GM23338 (cell line): ENCODE results near the gene KIF3B. TPM values are rescaled to one million over a fixed set of nuclear protein-coding genes. Genes with fewer than 3 reads are reported as not detected.

Experiments used
- ATAC-seq: fragments of 200-7000 bp; cut with Tn5 transposase; 3 replicates; pipeline ENCODE4 v1.9.1; 2020
- DNase-seq: peaks from one replicate; pipeline ENCODE4 v3.0.0-alpha.2; 2015; ENCODE audit warnings: low spot score
- H2AFZ ChIP-seq: fragments of 200-600 bp; sonication (generic); 2 replicates; pipeline ENCODE4 v1.8.0; 2016; ENCODE audit warnings: antibody characterized with exemption, mild to moderate bottlenecking, moderate library complexity
- H3F3A ChIP-seq: fragments of 200-600 bp; sonication (generic); replicated peaks from 2 replicates; pipeline ENCODE4 v1.8.0; 2017; ENCODE audit warnings: antibody characterized with exemption, mixed run types, low read depth
- H3K27ac ChIP-seq: fragments of 200-600 bp; sonication (generic); 2 replicates; pipeline ENCODE4 v1.6.1; 2016; ENCODE audit warnings: low read depth
- H3K27me3 ChIP-seq: fragments of 200-600 bp; sonication (generic); 2 replicates; pipeline ENCODE4 v1.8.0; 2016; ENCODE audit warnings: mild to moderate bottlenecking, mixed run types, moderate library complexity; ENCODE audit not compliant: insufficient read depth
- H3K36me3 ChIP-seq: fragments of 200-600 bp; sonication (generic); 2 replicates; pipeline ENCODE4 v1.8.0; 2016; ENCODE audit warnings: mild to moderate bottlenecking; ENCODE audit not compliant: insufficient read depth
- H3K4me1 ChIP-seq: fragments of 200-600 bp; sonication (generic); 2 replicates; pipeline ENCODE4 v1.8.0; 2016; ENCODE audit warnings: mild to moderate bottlenecking, moderate library complexity; ENCODE audit not compliant: insufficient read depth
- H3K4me2 ChIP-seq: fragments of 200-600 bp; sonication (generic); 2 replicates; pipeline ENCODE4 v1.7.1; 2017; ENCODE audit warnings: mixed run types
- H3K4me3 ChIP-seq: fragments of 200-600 bp; sonication (generic); 2 replicates; pipeline ENCODE4 v1.6.1; 2016; ENCODE audit warnings: mixed run types
- H3K79me2 ChIP-seq: fragments of 200-600 bp; sonication (generic); replicated peaks from 2 replicates; pipeline ENCODE4 v1.8.0; 2017; ENCODE audit warnings: mild to moderate bottlenecking; ENCODE audit not compliant: insufficient read depth
- H3K9me2 ChIP-seq: fragments of 200-600 bp; sonication (generic); 2 replicates; pipeline ENCODE4 v1.8.0; 2017; ENCODE audit not compliant: insufficient read depth
- H4K20me1 ChIP-seq: fragments of 200-600 bp; sonication (generic); replicated peaks from 2 replicates; pipeline ENCODE4 v1.8.0; 2017; ENCODE audit warnings: mild to moderate bottlenecking; ENCODE audit not compliant: insufficient read depth
- H3K27ac Mint-ChIP-seq: 2 replicates; pipeline ENCODE4 v1.8.0; 2020; ENCODE audit warnings: inconsistent platforms, mild to moderate bottlenecking, moderate library complexity, mixed read lengths
- H3K27me3 Mint-ChIP-seq: 3 replicates; pipeline ENCODE4 v1.8.0; 2022; ENCODE audit warnings: low read depth, mild to moderate bottlenecking, moderate library complexity, mixed read lengths, inconsistent platforms; ENCODE audit not compliant: insufficient read depth, poor library complexity
- H3K36me3 Mint-ChIP-seq: 3 replicates; pipeline ENCODE4 v1.8.0; 2021; ENCODE audit warnings: low read depth, mild to moderate bottlenecking, inconsistent platforms, moderate library complexity, mixed read lengths
- H3K4me1 Mint-ChIP-seq: 3 replicates; pipeline ENCODE4 v1.8.0; 2020; ENCODE audit warnings: mild to moderate bottlenecking, inconsistent platforms, mixed read lengths
- H3K4me3 Mint-ChIP-seq: 3 replicates; pipeline ENCODE4 v1.8.0; 2021; ENCODE audit warnings: moderate library complexity, mild to moderate bottlenecking, inconsistent platforms, mixed read lengths
- H3K9me3 Mint-ChIP-seq: 3 replicates; pipeline ENCODE4 v1.8.0; 2020; ENCODE audit warnings: moderate library complexity, mild to moderate bottlenecking, inconsistent platforms, mixed read lengths
- CREB1 ChIP-seq: fragments of 250-450 bp; sonication (Bioruptor Pico); IDR thresholded peaks from 2 replicates; pipeline ENCODE4 v1.5.0; 2020; ENCODE audit warnings: low read depth, mild to moderate bottlenecking, moderate library complexity
- EZH2 ChIP-seq: fragments of 200-600 bp; sonication (generic); IDR thresholded peaks from one replicate; pipeline ENCODE4 v1.8.0; 2017; ENCODE audit warnings: antibody characterized with exemption, mild to moderate bottlenecking, low read depth; ENCODE audit not compliant: unreplicated experiment
- EZH2phosphoT487 ChIP-seq: fragments of 200-600 bp; sonication (generic); IDR thresholded peaks from one replicate; pipeline ENCODE4 v1.8.1; 2018; ENCODE audit warnings: antibody characterized with exemption; ENCODE audit not compliant: unreplicated experiment
- JUNB ChIP-seq: IDR thresholded peaks from one replicate; pipeline ENCODE4 v1.6.1; 2016; ENCODE audit warnings: antibody characterized with exemption; ENCODE audit not compliant: unreplicated experiment
- NANOG ChIP-seq: IDR thresholded peaks from 2 replicates; pipeline ENCODE4 v1.6.1; 2016; ENCODE audit warnings: antibody characterized with exemption, borderline replicate concordance
- POLR2AphosphoS5 ChIP-seq: IDR thresholded peaks from 2 replicates; pipeline ENCODE4 v1.6.1; 2016; ENCODE audit warnings: antibody characterized with exemption, low read depth
- STAT1 ChIP-seq: IDR thresholded peaks from one replicate; pipeline ENCODE4 v1.6.1; 2016; ENCODE audit warnings: antibody characterized with exemption; ENCODE audit not compliant: unreplicated experiment
- ZNF114 ChIP-seq: fragments of 250-450 bp; sonication (Bioruptor Pico); IDR thresholded peaks from 2 replicates; pipeline ENCODE4 v1.5.0; 2020; ENCODE audit warnings: mild to moderate bottlenecking, moderate library complexity
- ZNF331 ChIP-seq: fragments of 250-450 bp; sonication (Bioruptor Pico); IDR thresholded peaks from 2 replicates; pipeline ENCODE4 v1.5.0; 2020; ENCODE audit warnings: low read depth, mild to moderate bottlenecking, moderate library complexity
- long read RNA-seq: library from polyadenylated mRNA; unstranded; transcript quantifications from one replicate; pipeline ENCODE4 v2.0.0, GENCODE V29; 2020; ENCODE audit not compliant: unreplicated experiment
- polyA plus RNA-seq: library from polyadenylated mRNA; unstranded; fragments of >200 nt; fragmentation: Nextera tagmentation; extraction: Ambion mirVana; gene quantifications from 2 replicates; pipeline ENCODE4 v1.2.1, GENCODE V29; 2016
- total RNA-seq: library from RNA; depleted of rRNA; stranded (reverse); fragments of >200 nt; shearing (Covaris generic); gene quantifications from 2 replicates; pipeline ENCODE4 v1.2.3, GENCODE V29; 2014; rRNA removed
- TF ChIP-seq, protein P1 (sequence below): fragments of 250-450 bp; sonication (Bioruptor Pico); IDR thresholded peaks from 2 replicates; pipeline ENCODE4 v1.5.0; 2020; ENCODE audit warnings: mild to moderate bottlenecking, moderate library complexity
- TF ChIP-seq, protein P2 (sequence below), 2 experiments: fragments of 200-600 bp in 1 of 2; sonication (generic) in 1 of 2; conservative IDR thresholded peaks; 2 replicates each; pipeline versions ENCODE4 v1.5.1 to v1.6.1; 2016 to 2017; ENCODE audit warnings: antibody characterized with exemption in 2 of 2, low read depth in 2 of 2, mild to moderate bottlenecking in 2 of 2, moderate library complexity in 1 of 2
- TF ChIP-seq, protein P3 (sequence below): IDR thresholded peaks from one replicate; pipeline ENCODE4 v1.6.1; 2018; ENCODE audit warnings: antibody characterized with exemption; ENCODE audit not compliant: unreplicated experiment
- TF ChIP-seq, protein P4 (sequence below): IDR thresholded peaks from 2 replicates; pipeline ENCODE4 v1.6.1; 2016; ENCODE audit warnings: antibody characterized with exemption

KIF3B gene
- total RNA-seq (22.8 and 23.6 TPM in 2 replicates), polyA plus RNA-seq (6.1 TPM in 2 replicates)
- long read RNA-seq, partial matches to known transcripts = 0 of 1 reads
- long read RNA-seq, other reads (novel, unspliced or antisense) = 1 of 1 reads

DNA sequence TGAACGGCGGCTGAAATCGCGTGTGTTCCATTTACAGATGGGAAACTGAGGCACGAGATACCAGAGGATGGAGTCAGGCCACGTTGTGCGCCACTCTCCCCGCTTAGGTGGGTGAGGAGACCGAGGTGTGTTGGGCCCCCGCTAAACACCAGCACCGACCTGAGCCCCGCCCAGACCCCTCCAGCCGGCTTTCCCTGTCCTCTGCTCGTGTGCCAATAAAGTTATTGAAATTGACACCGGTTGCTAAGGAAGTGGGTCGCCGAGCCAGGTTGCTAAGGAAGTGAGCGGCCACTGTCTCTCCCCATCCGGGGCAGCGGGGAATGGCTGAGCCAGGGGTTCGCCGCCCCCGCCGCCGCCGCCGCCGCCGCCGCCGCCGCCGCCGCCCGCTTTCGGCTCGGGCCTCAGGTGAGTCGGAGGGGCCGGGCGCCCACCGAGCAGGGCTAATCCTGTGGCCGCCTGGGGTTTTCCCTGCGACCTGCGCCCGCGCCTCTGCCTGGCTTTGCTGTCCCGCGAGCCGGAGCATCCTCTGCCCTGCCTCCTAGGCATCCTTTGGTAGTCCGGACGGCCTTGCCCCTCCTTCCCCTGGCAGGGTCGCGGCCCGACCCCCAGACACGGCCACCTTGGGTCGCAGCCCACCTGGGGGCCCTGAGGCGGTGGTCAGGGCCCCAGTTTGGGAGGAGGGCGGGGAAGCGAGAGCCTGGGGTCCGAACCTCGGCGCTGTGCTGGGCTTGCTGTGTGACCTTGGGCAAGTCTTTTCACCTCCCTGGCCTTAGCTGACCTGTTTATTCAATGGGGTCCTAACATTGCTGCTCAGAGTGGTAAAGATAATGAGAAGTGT is at the start of gene KIF3B:
KIF3B (plus strand) TSS at position 291 of the 838 bp plus-strand sequence. CDS start 32,127 bp downstream, outside the sequence.
- Histone ChIP-seq H3K27ac (peak within 1 kb of the TSS; percentile 16; the same call in 1 of the 2 replicates), H3K4me3 (peak within 1 kb of the TSS; percentile 100), H3K27me3 (no peaks in the 10 kb centered on the region), H2AFZ (peak within 1 kb of the TSS; percentile 100), H3K36me3 (no peaks in the 10 kb centered on the region), H3K4me2 (peak within 1 kb of the TSS; percentile 99), H3K4me1 (peaks cover 6% of the 10 kb centered on the region), H3K9me2 (no peaks in the 10 kb centered on the region), H3F3A (peaks cover 3% of the 10 kb centered on the region; the same call in 1 of the 2 replicates), H3K79me2 (peaks cover 33% of the 10 kb centered on the region), H4K20me1 (peaks cover 22% of the 10 kb centered on the region; the same call in 1 of the 2 replicates)
- Mint-ChIP-seq H3K4me1 (peaks cover 5% of the 10 kb centered on the region; the same call in 2 of the 3 replicates), H3K4me3 (peak within 1 kb of the TSS; percentile 86), H3K27me3 (peaks cover 4% of the 10 kb centered on the region), H3K36me3 (no peaks in the 10 kb centered on the region), H3K27ac (no peak within 1 kb of the TSS), H3K9me3 (no peaks in the 10 kb centered on the region)
- TF ChIP-seq ZNF331 (CRISPR knock-in tag) (no peak), ZNF114 (CRISPR knock-in tag) (no peak), JUNB (no peak), POLR2AphosphoS5 (peak; percentile 59), STAT1 (no peak), CREB1 (CRISPR knock-in tag) (no peak), EZH2phosphoT487 (no peak), NANOG (no peak), EZH2 (no peak)
- TF ChIP-seq, protein P1, sequence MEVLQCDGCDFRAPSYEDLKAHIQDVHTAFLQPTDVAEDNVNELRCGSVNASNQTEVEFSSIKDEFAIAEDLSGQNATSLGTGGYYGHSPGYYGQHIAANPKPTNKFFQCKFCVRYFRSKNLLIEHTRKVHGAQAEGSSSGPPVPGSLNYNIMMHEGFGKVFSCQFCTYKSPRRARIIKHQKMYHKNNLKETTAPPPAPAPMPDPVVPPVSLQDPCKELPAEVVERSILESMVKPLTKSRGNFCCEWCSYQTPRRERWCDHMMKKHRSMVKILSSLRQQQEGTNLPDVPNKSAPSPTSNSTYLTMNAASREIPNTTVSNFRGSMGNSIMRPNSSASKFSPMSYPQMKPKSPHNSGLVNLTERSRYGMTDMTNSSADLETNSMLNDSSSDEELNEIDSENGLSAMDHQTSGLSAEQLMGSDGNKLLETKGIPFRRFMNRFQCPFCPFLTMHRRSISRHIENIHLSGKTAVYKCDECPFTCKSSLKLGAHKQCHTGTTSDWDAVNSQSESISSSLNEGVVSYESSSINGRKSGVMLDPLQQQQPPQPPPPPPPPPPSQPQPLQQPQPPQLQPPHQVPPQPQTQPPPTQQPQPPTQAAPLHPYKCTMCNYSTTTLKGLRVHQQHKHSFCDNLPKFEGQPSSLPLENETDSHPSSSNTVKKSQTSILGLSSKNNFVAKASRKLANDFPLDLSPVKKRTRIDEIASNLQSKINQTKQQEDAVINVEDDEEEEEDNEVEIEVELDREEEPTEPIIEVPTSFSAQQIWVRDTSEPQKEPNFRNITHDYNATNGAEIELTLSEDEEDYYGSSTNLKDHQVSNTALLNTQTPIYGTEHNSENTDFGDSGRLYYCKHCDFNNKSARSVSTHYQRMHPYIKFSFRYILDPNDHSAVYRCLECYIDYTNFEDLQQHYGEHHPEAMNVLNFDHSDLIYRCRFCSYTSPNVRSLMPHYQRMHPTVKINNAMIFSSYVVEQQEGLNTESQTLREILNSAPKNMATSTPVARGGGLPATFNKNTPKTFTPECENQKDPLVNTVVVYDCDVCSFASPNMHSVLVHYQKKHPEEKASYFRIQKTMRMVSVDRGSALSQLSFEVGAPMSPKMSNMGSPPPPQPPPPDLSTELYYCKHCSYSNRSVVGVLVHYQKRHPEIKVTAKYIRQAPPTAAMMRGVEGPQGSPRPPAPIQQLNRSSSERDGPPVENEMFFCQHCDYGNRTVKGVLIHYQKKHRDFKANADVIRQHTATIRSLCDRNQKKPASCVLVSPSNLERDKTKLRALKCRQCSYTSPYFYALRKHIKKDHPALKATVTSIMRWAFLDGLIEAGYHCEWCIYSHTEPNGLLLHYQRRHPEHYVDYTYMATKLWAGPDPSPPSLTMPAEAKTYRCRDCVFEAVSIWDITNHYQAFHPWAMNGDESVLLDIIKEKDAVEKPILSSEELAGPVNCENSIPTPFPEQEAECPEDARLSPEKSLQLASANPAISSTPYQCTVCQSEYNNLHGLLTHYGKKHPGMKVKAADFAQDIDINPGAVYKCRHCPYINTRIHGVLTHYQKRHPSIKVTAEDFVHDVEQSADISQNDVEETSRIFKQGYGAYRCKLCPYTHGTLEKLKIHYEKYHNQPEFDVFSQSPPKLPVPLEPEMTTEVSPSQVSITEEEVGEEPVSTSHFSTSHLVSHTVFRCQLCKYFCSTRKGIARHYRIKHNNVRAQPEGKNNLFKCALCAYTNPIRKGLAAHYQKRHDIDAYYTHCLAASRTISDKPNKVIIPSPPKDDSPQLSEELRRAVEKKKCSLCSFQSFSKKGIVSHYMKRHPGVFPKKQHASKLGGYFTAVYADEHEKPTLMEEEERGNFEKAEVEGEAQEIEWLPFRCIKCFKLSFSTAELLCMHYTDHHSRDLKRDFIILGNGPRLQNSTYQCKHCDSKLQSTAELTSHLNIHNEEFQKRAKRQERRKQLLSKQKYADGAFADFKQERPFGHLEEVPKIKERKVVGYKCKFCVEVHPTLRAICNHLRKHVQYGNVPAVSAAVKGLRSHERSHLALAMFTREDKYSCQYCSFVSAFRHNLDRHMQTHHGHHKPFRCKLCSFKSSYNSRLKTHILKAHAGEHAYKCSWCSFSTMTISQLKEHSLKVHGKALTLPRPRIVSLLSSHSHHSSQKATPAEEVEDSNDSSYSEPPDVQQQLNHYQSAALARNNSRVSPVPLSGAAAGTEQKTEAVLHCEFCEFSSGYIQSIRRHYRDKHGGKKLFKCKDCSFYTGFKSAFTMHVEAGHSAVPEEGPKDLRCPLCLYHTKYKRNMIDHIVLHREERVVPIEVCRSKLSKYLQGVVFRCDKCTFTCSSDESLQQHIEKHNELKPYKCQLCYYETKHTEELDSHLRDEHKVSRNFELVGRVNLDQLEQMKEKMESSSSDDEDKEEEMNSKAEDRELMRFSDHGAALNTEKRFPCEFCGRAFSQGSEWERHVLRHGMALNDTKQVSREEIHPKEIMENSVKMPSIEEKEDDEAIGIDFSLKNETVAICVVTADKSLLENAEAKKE (CRISPR knock-in tag) = no peak
- TF ChIP-seq, protein P2, sequence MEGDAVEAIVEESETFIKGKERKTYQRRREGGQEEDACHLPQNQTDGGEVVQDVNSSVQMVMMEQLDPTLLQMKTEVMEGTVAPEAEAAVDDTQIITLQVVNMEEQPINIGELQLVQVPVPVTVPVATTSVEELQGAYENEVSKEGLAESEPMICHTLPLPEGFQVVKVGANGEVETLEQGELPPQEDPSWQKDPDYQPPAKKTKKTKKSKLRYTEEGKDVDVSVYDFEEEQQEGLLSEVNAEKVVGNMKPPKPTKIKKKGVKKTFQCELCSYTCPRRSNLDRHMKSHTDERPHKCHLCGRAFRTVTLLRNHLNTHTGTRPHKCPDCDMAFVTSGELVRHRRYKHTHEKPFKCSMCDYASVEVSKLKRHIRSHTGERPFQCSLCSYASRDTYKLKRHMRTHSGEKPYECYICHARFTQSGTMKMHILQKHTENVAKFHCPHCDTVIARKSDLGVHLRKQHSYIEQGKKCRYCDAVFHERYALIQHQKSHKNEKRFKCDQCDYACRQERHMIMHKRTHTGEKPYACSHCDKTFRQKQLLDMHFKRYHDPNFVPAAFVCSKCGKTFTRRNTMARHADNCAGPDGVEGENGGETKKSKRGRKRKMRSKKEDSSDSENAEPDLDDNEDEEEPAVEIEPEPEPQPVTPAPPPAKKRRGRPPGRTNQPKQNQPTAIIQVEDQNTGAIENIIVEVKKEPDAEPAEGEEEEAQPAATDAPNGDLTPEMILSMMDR (conservative IDR thresholded peaks at IDR 0.05; ENCODE audit: low read depth in 2 of 2) = no peak
- TF ChIP-seq, protein P3, sequence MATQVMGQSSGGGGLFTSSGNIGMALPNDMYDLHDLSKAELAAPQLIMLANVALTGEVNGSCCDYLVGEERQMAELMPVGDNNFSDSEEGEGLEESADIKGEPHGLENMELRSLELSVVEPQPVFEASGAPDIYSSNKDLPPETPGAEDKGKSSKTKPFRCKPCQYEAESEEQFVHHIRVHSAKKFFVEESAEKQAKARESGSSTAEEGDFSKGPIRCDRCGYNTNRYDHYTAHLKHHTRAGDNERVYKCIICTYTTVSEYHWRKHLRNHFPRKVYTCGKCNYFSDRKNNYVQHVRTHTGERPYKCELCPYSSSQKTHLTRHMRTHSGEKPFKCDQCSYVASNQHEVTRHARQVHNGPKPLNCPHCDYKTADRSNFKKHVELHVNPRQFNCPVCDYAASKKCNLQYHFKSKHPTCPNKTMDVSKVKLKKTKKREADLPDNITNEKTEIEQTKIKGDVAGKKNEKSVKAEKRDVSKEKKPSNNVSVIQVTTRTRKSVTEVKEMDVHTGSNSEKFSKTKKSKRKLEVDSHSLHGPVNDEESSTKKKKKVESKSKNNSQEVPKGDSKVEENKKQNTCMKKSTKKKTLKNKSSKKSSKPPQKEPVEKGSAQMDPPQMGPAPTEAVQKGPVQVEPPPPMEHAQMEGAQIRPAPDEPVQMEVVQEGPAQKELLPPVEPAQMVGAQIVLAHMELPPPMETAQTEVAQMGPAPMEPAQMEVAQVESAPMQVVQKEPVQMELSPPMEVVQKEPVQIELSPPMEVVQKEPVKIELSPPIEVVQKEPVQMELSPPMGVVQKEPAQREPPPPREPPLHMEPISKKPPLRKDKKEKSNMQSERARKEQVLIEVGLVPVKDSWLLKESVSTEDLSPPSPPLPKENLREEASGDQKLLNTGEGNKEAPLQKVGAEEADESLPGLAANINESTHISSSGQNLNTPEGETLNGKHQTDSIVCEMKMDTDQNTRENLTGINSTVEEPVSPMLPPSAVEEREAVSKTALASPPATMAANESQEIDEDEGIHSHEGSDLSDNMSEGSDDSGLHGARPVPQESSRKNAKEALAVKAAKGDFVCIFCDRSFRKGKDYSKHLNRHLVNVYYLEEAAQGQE = no peak
- TF ChIP-seq, protein P4, sequence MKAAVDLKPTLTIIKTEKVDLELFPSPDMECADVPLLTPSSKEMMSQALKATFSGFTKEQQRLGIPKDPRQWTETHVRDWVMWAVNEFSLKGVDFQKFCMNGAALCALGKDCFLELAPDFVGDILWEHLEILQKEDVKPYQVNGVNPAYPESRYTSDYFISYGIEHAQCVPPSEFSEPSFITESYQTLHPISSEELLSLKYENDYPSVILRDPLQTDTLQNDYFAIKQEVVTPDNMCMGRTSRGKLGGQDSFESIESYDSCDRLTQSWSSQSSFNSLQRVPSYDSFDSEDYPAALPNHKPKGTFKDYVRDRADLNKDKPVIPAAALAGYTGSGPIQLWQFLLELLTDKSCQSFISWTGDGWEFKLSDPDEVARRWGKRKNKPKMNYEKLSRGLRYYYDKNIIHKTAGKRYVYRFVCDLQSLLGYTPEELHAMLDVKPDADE = peak; percentile 84
- peak; percentile 98 for DNase-seq
- peak; percentile 96 for ATAC-seq
